Left ventricle myocardium inferior (tissue), 1 donor: ENCODE results near the gene SAMD14. TPM values are rescaled to one million over a fixed set of nuclear protein-coding genes. Genes with fewer than 3 reads are reported as not detected.

Experiments
- DNase-seq: peaks from one replicate; pipeline ENCODE4 v3.0.0-alpha.2; 2020
- H3K27ac ChIP-seq: fragments of 200-600 bp; replicated peaks from 2 replicates; pipeline ENCODE4 v1.8.0; 2021
- H3K27me3 ChIP-seq: fragments of 200-600 bp; 2 replicates; pipeline ENCODE4 v1.8.0; 2021; ENCODE audit warnings: low read depth
- H3K36me3 ChIP-seq: fragments of 200-600 bp; 2 replicates; pipeline ENCODE4 v1.8.0; 2021
- H3K4me1 ChIP-seq: fragments of 200-600 bp; 2 replicates; pipeline ENCODE4 v1.8.0; 2021
- H3K4me3 ChIP-seq: fragments of 200-600 bp; 2 replicates; pipeline ENCODE4 v1.8.0; 2021; ENCODE audit warnings: mild to moderate bottlenecking, moderate library complexity
- H3K9me3 ChIP-seq: fragments of 200-600 bp; replicated peaks from 2 replicates; pipeline ENCODE4 v1.8.0; 2021
- intact Hi-C: fragments of 100-400 bp; cut with micrococcal nuclease; formaldehyde crosslinking; loops from one replicate; pipeline ENCODE4 v1.11.0; 2022
- total RNA-seq: library from RNA; stranded (reverse); fragmentation: NEBNext Ultra II Directional; extraction: Animal tissue kit (Norgen Biotek cat#: 25700); gene quantifications from one replicate; pipeline ENCODE4 v1.2.1, GENCODE V29; 2021
- TF ChIP-seq, protein P1 (sequence below): fragments of 200-600 bp; IDR thresholded peaks from 2 replicates; pipeline ENCODE4 v1.8.0; 2021; ENCODE audit warnings: antibody characterized with exemption, mild to moderate bottlenecking, borderline replicate concordance
- donor health status: DM: no; HTN: yes; CAD: no; lungs with severe emphysema.

SAMD14 gene
- total RNA-seq, 1 donor from 2014 or later = 1.6 TPM

GRCh38 chr17:50167371-50167770 is 37.4 kb upstream of the SAMD14 start:
- Histone ChIP-seq H3K4me3 (peak overlapping the region; percentile 69), H3K4me1 (peaks cover 74% of the 10 kb centered on the region), H3K9me3 (no peaks in the 10 kb centered on the region), H3K36me3 (no peaks in the 10 kb centered on the region), H3K27ac (peak overlapping the region; percentile 52), H3K27me3 (no peaks in the 10 kb centered on the region)
- DNase-seq = no peak
- intact Hi-C loops = loop anchor here (10.0 kb wide), 1 partner anchor 73 kb away; the partner anchor contains the start of gene PDK2
- TF ChIP-seq, protein P1, sequence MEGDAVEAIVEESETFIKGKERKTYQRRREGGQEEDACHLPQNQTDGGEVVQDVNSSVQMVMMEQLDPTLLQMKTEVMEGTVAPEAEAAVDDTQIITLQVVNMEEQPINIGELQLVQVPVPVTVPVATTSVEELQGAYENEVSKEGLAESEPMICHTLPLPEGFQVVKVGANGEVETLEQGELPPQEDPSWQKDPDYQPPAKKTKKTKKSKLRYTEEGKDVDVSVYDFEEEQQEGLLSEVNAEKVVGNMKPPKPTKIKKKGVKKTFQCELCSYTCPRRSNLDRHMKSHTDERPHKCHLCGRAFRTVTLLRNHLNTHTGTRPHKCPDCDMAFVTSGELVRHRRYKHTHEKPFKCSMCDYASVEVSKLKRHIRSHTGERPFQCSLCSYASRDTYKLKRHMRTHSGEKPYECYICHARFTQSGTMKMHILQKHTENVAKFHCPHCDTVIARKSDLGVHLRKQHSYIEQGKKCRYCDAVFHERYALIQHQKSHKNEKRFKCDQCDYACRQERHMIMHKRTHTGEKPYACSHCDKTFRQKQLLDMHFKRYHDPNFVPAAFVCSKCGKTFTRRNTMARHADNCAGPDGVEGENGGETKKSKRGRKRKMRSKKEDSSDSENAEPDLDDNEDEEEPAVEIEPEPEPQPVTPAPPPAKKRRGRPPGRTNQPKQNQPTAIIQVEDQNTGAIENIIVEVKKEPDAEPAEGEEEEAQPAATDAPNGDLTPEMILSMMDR = no peak

GRCh38 chr17:50166518-50167181 is 36.7 kb upstream of the SAMD14 start:
- Histone ChIP-seq H3K9me3 (no peaks in the 10 kb centered on the region), H3K36me3 (no peaks in the 10 kb centered on the region), H3K27me3 (no peaks in the 10 kb centered on the region), H3K27ac (peak overlapping the region; percentile 96), H3K4me3 (peak overlapping the region; percentile 69), H3K4me1 (peaks cover 74% of the 10 kb centered on the region)
- TF ChIP-seq, protein P1 = no peak
- no peak for DNase-seq
- intact Hi-C loops = loop anchor here (10.0 kb wide), 1 partner anchor 72 kb away; the partner anchor contains the start of gene PDK2

- TF ChIP-seq, protein P1 = peak; percentile 17
- intact Hi-C loops = loop anchor here (10.0 kb wide), 1 partner anchor 71 kb away; the partner anchor contains the start of gene PDK2
- Histone ChIP-seq H3K36me3 (no peaks in the 10 kb centered on the region), H3K4me1 (peaks cover 74% of the 10 kb centered on the region), H3K27me3 (no peaks in the 10 kb centered on the region), H3K4me3 (peak within 1 kb of the TSS; percentile 69), H3K9me3 (no peaks in the 10 kb centered on the region), H3K27ac (peak within 1 kb of the TSS; percentile 96)
- DNase-seq = peak; percentile 63
Measured at GRCh38 chr17:50165867-50166517, 36.0 kb upstream of the SAMD14 start, which contains the start of gene SGCA. SGCA (plus strand) TSS chr17:50166005; CDS start chr17:50166041, 36 bp downstream.

DNA sequence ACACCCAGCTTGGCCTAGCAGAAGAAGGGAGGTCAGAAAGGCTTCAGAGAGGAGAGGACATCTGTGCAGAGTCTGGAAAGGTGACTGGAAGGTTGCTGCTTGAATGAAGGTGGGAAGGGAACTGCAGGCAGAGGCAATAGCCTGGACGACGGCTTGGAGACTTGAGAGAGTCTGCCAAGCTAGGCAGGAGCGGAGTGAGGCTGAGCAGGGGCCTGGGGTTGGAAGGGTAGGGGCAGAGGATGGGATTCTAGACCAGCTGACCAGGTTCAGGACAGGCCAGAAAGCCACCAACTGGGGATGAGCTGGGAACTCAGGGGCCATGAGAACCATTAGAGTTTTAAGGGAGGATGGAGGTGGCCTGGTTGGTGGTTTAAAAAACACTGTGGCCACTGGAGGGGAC is 35.5 kb upstream of the SAMD14 start:
- TF ChIP-seq, protein P1 = no peak

GRCh38 chr17:50165066-50165465 is 35.1 kb upstream of the SAMD14 start:
- Histone ChIP-seq H3K27me3 (no peaks in the 10 kb centered on the region), H3K36me3 (no peaks in the 10 kb centered on the region), H3K4me3 (peak overlapping the region; percentile 69), H3K9me3 (no peaks in the 10 kb centered on the region), H3K4me1 (peaks cover 69% of the 10 kb centered on the region), H3K27ac (peak overlapping the region; percentile 96)
- TF ChIP-seq, protein P1 = no peak
- DNase-seq = no peak
- intact Hi-C loops = loop anchor here (10.0 kb wide), 1 partner anchor 70 kb away; the partner anchor contains the start of gene PDK2

More for the DNA sequence above, 35.5 kb upstream of the SAMD14 start:
- H3K9me3 ChIP-seq = no peaks in the 10 kb centered on the region
- no peaks in the 10 kb centered on the region for H3K36me3 ChIP-seq
- H3K4me3 ChIP-seq = peak overlapping the region; percentile 69
- H3K4me1 ChIP-seq = peaks cover 73% of the 10 kb centered on the region
- H3K27me3 ChIP-seq = no peaks in the 10 kb centered on the region
- no peak for DNase-seq
- intact Hi-C loops = loop anchor here (10.0 kb wide), 1 partner anchor 71 kb away; the partner anchor contains the start of gene PDK2
- H3K27ac ChIP-seq = peak overlapping the region; percentile 96
